D721Med (cell line): ENCODE data around the gene RASAL2.
A peak's percentile ranks its signal among the peaks of the same experiment; 100 is the strongest.

Experiments
- DNase-seq: peaks from one replicate; pipeline ENCODE4 v3.0.0; 2011; ENCODE audit warnings: low spot score; ENCODE audit not compliant: insufficient read length
- FAIRE-seq: peaks from 2 replicates; lab custom pipeline; 2011; peaks lifted over from hg19 to GRCh38; lab: Jason Lieb, UNC
- CTCF ChIP-seq: IDR thresholded peaks from 2 replicates; pipeline ENCODE4 v1.5.1; 2012; ENCODE audit warnings: mild to moderate bottlenecking, control low read depth; ENCODE audit not compliant: insufficient read depth; ENCODE audit errors: missing control alignments

Gene RASAL2

GRCh38 chr1:178323067-178323466, 229.2 kb downstream of the RASAL2 start:
- FAIRE-seq (peak; percentile 46), DNase-seq (no peak)
- TF ChIP-seq CTCF, result no peak

GRCh38 chr1:178324003-178324402, 230.1 kb downstream of the RASAL2 start:
- no peak for DNase-seq
- FAIRE-seq, result peak; percentile 81

GRCh38 chr1:178328728-178329127, 234.8 kb downstream of the RASAL2 start:
- no peak for TF ChIP-seq CTCF
- FAIRE-seq (no peak), DNase-seq (no peak)

More at GRCh38 chr1:178324003-178324402, 230.1 kb downstream of the RASAL2 start:
- TF ChIP-seq CTCF, result no peak

- no peak for FAIRE-seq
- TF ChIP-seq CTCF, result no peak
- no peak for DNase-seq
These were observed 236.2 kb downstream of the RASAL2 start for GRCh38 chr1:178330153-178330552.

- FAIRE-seq (no peak), DNase-seq (no peak)
- TF ChIP-seq CTCF, result no peak
These were observed 237.1 kb downstream of the RASAL2 start for GRCh38 chr1:178330848-178331497.

- no peak for FAIRE-seq
- TF ChIP-seq CTCF, result no peak
- DNase-seq, result no peak
These were observed 241.5 kb downstream of the RASAL2 start for GRCh38 chr1:178335426-178335825.

- DNase-seq (no peak), FAIRE-seq (peak; percentile 85)
- no peak for TF ChIP-seq CTCF
These were observed 243.3 kb downstream of the RASAL2 start for GRCh38 chr1:178337091-178337706.
